Vagina (tissue), 2 donors: ENCODE results near the gene CDH1.

ENCODE experiments used
- POLR2A ChIP-seq, 2 donors: fragments of 450-650 bp; IDR thresholded peaks; one replicate each; pipeline ENCODE4 v1.6.1; 2017; ENCODE audit warnings: antibody characterized with exemption in 2 of 2, mild to moderate bottlenecking in 2 of 2, moderate library complexity in 2 of 2
- TF ChIP-seq, protein P1 (sequence below), 3 experiments: fragments of 450-650 bp in 2 of 3; fragments of 200-600 bp in 1 of 3; sonication (generic) in 1 of 3; IDR thresholded peaks; one replicate each; pipeline ENCODE4 v1.5.1; 2017 to 2019; ENCODE audit warnings: antibody characterized with exemption in 3 of 3, mild to moderate bottlenecking in 2 of 3, moderate library complexity in 2 of 3

GRCh38 chr16:68732042-68732680 lies 4.9 kb upstream of the CDH1 start:
- TF ChIP-seq, protein P1, sequence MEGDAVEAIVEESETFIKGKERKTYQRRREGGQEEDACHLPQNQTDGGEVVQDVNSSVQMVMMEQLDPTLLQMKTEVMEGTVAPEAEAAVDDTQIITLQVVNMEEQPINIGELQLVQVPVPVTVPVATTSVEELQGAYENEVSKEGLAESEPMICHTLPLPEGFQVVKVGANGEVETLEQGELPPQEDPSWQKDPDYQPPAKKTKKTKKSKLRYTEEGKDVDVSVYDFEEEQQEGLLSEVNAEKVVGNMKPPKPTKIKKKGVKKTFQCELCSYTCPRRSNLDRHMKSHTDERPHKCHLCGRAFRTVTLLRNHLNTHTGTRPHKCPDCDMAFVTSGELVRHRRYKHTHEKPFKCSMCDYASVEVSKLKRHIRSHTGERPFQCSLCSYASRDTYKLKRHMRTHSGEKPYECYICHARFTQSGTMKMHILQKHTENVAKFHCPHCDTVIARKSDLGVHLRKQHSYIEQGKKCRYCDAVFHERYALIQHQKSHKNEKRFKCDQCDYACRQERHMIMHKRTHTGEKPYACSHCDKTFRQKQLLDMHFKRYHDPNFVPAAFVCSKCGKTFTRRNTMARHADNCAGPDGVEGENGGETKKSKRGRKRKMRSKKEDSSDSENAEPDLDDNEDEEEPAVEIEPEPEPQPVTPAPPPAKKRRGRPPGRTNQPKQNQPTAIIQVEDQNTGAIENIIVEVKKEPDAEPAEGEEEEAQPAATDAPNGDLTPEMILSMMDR (IDR thresholded peaks at IDR 0.05), result no peak
- TF ChIP-seq POLR2A (IDR thresholded peaks at IDR 0.05), result no peak
